HG02884 (cell line): ENCODE measurements around the gene POTEF.
"Not testable (repeated sequence)": the region's sequence is repeated elsewhere in the genome, so short reads cannot be mapped to it uniquely, and the experiment has no call there.

Experiments used
- ATAC-seq: cut with Tn5 transposase; IDR thresholded peaks from one replicate; pipeline ENCODE4 v1.9.1; 2021; ENCODE audit warnings: mild to moderate bottlenecking, moderate library complexity; ENCODE audit not compliant: unreplicated experiment

POTEF gene

GRCh38 chr2:130129120-130129829 is at the start of gene POTEF:
POTEF (minus strand) TSS chr2:130129222; CDS start chr2:130120515, 8,707 bp downstream.
- ATAC-seq = not testable (repeated sequence)

- peak; percentile 80 for ATAC-seq
Observed at GRCh38 chr2:130174866-130175265, 45.8 kb upstream of the POTEF start.

GRCh38 chr2:130169896-130170295 is 40.9 kb upstream of the POTEF start:
- no peak for ATAC-seq

DNA sequence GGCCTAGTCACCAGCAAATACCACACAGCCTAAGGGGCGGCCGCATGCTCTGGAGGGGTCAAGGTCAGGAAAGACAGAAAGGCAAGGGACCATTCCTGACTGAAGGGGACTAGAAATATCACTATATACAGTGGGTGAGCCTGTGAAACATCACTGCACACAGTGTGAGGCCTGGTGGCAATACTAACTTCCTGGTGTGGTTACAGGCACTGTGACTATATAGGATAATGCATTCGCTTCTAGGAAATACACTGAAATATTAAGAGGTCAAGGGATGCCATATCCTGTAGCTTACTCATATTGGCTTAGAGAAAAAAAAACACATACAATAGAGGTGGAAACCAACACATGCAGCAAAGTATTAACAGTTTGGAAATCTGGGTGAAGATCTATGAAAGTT is 40.1 kb upstream of the POTEF start:
- ATAC-seq = not testable (repeated sequence)

DNA sequence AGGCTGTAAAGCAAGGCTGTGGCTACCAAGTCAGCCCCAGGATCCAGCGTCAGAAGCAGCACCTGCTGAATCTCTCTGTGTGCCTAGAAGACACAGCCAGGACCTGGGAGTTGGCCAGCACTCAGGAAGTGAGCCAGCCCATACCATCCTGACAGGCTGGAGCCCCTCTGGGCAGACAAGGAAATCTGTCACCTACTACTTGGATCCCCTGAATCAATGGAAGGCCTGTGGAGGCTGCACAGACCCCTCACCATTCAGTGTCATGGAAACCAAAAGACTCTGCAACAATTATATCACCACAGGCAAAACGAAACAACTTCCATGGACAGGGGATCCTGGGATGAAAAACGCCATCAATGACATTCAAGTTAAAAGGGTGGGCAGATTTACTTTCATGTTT is 37.6 kb upstream of the POTEF start:
- ATAC-seq = not testable (repeated sequence)

- ATAC-seq = no peak
Observed at GRCh38 chr2:130165293-130166016, 36.4 kb upstream of the POTEF start.

DNA sequence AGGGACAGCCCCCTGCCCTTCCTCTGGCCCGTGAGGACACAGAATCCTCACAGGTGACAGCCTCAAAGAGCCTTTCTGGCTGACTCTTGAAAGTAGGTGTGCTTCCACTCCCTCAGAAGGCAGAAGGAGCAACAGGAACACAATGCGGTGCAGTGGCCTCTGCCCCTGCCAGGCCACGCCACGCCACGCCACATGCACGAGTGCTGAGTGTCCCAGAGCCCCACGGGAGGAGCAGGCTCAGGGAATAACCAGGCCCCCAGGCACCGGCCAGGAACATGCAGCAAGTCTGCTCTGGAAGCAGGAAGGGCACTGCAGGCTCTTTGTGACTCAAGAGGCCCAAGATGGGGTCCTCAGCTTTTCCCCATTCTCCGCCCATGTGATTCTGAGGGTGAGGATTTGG is 33.9 kb upstream of the POTEF start:
- ATAC-seq = no peak

DNA sequence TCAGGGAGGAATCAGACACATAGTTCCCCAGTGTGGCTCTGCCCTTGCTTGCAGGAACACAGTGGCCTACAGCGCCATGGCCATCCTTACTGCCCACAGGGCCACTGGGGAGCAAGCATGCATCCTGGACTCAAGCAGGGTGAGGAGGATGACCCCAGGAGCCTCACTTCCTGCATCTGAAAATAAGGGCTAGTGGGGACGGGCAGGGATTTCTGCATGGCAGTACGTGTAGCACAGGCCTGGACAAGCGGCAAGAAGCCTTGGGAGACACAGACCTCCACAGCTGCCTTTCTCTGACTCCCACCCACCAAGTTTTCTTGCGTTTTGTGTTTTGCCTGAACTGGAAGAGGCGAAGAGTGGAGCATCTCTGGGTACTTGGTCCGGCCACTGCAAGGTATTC is 33.5 kb upstream of the POTEF start:
- not testable (repeated sequence) for ATAC-seq

DNA sequence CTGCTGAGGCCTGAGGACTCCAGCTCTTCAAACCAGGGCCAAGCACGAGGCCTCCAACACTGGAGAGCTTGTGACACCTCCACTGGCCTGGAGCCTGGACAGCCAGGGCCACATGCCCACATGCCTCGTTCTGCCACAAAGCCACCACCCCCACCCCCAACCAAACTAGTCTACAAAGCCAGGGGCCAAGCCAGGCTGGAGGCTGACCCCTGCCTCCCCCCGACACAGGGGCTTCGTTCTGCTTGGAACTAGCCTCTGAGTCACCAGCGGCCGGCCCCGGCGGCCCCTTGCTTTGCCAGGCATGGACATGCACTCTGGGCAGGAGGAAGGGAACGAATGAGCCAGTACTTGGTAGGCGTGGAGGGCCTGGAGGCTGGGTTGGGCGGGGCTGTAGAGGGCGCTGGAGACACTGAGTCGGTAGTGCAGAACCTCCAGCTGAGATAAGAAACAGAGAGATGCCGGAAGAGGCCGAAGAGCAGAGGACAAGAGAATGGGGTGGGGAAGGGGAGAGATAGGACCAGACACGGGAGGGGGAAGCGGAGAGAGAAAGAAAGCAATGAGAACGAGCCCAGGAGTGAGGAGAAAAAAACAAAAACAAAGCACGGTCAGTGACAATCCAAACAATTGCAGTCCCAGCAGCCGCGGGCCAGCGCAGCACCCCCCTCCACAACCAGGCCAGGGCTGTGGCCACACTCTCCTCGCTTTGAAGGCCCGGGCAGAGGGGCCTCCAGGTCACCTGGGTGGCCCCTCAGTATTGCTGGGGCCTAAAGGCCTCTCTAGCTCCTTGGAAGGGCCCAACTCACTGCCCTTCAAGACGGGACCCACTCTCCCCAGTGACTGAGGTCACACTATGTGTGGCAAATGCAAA is 32.0 kb upstream of the POTEF start:
- ATAC-seq = not testable (repeated sequence)

DNA sequence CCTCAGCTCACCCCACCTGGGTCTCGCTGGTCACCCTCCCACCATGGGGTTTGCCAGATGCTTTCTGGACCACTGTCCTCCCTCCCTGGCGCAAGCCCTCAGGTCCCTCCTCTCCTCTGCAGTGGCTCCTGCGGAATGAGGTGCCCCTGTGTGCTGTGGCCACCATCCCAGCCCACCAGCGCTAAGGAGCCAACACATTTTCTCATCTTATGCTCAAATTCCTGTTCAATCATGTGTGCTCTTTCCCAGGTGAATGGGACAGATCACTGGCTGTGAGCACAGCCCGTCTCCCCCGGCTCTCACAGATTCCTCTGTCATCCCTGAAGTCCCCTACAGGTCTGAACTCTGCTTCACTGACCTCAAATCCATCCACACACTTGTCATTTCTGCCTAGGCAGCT is 31.1 kb upstream of the POTEF start:
- ATAC-seq = no peak

DNA sequence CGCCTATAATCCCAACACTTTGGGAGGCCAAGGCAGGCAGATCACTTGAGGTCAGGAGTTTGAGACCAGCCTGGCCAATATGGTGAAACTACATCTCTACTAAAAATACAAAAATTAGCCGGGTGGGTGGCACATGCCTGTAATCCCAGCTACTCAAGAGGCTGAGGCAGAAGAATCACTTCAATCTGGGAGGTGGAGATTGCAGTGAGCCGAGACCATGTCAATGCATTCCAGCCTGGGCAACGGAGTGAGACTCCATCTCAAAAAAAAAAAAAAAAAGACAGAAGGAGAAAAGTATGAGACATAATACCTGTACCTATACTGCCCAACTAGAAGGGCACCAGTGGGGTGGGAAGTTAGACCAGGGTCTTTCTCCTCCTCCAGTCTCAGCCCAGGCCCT is 30.4 kb upstream of the POTEF start:
- ATAC-seq = not testable (repeated sequence)

DNA sequence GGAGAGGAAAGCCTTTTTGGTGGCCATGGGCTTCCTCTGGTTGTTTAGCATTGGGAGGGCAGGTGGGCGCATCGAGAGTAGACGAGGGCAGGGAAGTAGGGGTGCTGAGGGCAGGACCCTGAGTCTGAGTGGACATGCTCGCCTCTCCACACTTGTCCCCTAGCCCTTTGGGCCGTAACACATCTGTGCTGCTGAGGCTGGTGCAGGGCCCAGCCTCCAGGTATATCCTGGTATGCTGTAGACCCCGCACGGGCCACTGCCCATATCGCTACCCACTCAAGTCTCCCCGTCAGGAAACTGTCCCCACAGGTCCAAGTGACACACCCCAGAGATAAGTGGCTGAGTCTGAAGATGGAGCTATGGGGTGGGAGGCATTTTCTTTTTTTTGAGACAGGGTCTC is 29.6 kb upstream of the POTEF start:
- ATAC-seq = no peak

GRCh38 chr2:130157825-130158514 is 28.9 kb upstream of the POTEF start:
- ATAC-seq = peak; percentile 78

GRCh38 chr2:130157354-130157753 is 28.3 kb upstream of the POTEF start:
- ATAC-seq = peak; percentile 31

DNA sequence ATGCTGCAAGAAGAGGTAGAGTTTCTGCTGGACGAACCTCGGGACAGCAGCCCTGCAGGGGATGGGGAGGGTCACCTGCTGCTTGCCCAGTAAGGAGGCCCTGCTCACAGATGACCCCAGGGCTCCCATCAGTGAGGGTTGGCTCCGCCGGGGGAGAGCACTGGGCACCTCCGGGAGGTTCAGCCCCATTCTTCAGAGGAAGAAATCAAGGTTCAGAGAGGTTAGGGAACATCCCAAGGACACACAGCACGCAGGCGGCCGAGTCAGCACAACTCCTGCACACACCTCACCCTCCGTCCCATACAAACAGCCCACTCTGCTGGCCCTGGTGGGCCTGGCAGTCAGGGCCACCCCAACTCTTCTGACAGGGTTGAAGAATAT is 27.6 kb upstream of the POTEF start:
- ATAC-seq = no peak

DNA sequence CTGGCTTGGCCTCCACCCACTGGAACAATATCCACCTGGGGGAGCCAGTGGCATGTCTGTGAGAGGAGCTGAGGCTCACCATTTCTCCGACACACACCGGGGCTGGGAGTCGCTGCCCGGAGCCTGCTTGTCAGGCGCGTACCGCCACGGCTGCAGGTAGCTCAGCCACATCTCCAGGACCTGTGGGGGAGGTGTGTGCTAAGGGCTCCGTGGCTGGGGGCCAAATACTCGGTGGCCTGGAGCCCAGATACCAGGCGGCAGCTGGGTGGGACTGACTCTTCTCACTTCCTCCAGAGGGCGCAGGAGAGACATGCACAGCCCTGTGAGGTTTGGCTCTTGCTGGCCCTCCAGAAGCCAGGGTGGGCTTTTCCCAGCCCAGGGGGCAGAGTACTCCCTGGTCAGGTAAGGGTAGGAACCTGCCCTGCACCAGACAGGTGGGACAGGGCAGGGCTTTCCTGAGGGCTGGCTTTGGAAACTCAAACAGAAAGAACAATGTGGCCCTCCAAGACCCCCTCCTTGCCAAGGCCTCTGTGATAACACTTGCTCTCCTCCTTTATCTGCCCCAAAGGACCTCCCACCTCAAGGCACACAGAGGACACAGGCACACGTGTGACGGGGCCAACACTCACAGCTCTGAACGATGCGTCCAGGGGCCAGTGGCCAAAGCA is 27.1 kb upstream of the POTEF start:
- not testable (repeated sequence) for ATAC-seq

DNA sequence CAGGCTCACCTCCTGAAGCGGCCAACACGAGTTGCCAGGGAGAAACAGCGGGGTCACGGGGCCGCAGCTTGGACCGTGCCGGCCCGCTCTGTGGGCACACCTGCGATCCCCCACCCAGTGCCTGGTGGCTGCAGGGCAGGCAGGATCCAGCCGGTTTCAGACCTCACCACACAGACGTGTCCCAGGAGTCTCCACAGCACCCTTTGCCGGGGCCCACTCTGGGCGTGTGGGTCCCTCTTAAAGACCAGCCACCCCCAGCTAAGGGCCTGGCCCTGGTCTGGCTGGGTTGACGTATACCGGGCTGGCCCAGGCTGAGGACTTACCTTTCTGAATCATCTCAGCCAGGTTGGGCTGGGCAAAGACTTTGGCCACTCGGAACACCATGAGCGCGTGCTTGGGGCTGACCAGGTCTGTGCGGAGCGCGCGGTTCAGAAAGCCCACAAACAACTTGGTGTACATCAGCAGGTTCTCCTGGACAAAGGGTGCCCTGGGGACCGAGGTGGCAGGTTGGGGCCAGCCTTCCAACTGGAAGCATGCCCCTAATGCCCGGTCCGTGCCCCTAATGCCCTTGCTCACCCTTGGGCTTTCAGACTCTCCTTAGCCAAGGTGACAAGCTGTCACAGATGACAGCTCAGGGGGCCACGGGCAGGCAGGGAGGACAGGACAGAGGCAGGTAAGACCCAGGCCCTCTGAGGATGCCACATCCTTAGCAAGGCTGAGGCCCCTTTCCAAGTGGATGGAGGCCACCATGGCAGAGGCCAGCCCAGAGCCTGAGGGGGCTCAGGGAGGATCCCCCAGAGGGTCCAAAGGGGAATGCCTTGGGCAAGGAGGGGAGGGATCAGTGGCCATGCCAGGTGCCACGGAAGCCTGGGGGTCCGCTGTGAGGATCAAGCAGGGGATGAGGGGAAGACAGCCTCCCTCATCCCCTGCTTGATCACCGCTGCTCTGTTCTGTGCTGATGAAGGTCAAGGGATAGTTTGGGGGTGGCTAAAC is 26.0 kb upstream of the POTEF start:
- ATAC-seq = no peak

DNA sequence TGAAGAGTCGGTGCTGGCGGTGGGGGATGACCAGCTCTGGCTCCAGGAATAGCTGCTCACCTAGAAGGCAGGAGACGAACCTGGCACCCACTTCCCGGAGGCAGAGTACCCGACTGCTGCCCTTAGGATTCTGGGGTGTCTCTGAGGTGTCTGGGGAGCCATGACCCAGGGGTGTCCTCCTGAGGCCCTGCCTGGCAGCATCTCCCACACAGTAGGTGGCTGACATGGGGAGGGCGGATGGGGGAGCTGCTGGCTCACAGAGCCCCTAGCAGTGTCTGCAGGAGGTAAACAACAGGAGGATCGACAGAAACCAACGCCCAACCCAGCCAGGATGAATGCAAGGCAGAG is 25.4 kb upstream of the POTEF start:
- not testable (repeated sequence) for ATAC-seq

- not testable (repeated sequence) for ATAC-seq
Observed at GRCh38 chr2:130153721-130154422, 24.9 kb upstream of the POTEF start.
